Ammon's horn (tissue), 1 donor: ENCODE data around the gene ABCC4.

Experiments used
- DNase-seq: peaks from one replicate; pipeline ENCODE4 v3.0.0-alpha.2; 2016; ENCODE audit warnings: low spot score

ABCC4 gene

GRCh38 chr13:94994506-94994905 is 306.7 kb downstream of the ABCC4 start:
- no peak for DNase-seq

- no peak for DNase-seq
Measured at GRCh38 chr13:94993616-94994015, 307.6 kb downstream of the ABCC4 start.

GRCh38 chr13:94992036-94992960 is 309.0 kb downstream of the ABCC4 start:
- no peak for DNase-seq

GRCh38 chr13:94988654-94989053 is 312.6 kb downstream of the ABCC4 start:
- DNase-seq, result no peak

GRCh38 chr13:94987869-94988268 is 313.4 kb downstream of the ABCC4 start:
- no peak for DNase-seq

GRCh38 chr13:94987081-94987480 is 314.2 kb downstream of the ABCC4 start:
- no peak for DNase-seq

GRCh38 chr13:94984958-94985357 is 316.3 kb downstream of the ABCC4 start:
- DNase-seq, result no peak

- DNase-seq, result no peak
Measured at GRCh38 chr13:94978516-94978915, 322.7 kb downstream of the ABCC4 start.

- no peak for DNase-seq
Measured at GRCh38 chr13:94974015-94974951, 327.0 kb downstream of the ABCC4 start.

GRCh38 chr13:94972262-94972661 is 329.0 kb downstream of the ABCC4 start:
- DNase-seq, result no peak
